Mesenteric fat pad (tissue), 1 donor: ENCODE results near the gene TBC1D2B. TPM values are rescaled to one million over a fixed set of nuclear protein-coding genes. Genes with fewer than 3 reads are reported as not detected.
"Not testable (repeated sequence)": the region's sequence is repeated elsewhere in the genome, so short reads cannot be mapped to it uniquely, and the experiment has no call there.

Source experiments
- DNase-seq: peaks from one replicate; pipeline ENCODE4 v3.0.0-alpha.2; 2020; ENCODE audit warnings: low spot score
- total RNA-seq: library from RNA; stranded (reverse); fragmentation: NEBNext Ultra II Directional; extraction: Animal tissue kit (Norgen Biotek cat#: 25700); gene quantifications from one replicate; pipeline ENCODE4 v1.2.1, GENCODE V29; 2021
- donor health status: DM: yes; HTN: yes; CAD: no.

Gene TBC1D2B
- total RNA-seq, 1 donor from 2014 or later: 82.0 TPM

DNA sequence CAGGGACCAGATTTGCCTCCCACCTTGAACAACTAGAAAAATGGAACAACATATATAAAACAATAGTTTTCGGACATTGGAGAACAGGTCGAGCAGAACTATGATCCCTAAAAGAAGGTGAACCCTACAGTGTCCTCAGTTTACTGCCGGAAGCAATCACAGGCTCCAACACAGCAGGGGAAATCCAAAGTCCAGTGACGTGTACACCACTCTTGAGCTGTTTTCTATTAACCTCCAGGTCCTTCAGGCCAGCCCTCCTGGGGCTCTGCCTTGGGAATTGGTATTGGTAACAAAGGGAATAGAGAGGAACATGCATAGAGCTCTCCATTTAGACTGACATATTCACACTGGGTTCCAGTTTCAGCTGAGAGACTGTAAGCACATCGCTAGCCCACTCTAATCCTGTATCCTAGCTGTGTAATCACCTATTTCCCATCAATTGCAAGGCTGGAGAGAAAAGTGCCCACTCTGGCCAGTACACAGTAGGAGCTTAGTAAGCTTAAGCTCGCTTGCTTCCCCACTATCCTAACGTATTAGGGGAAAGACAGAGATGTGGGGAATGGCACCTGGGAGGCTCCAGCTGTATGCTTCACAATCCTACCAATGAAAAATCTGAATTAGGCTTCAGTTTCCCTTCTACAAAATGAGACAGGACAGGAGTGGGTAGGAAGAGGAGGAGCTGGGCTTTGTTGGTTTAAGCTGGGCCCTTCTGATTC lies 118.6 kb downstream of the TBC1D2B start:
- DNase-seq: not testable (repeated sequence)

DNA sequence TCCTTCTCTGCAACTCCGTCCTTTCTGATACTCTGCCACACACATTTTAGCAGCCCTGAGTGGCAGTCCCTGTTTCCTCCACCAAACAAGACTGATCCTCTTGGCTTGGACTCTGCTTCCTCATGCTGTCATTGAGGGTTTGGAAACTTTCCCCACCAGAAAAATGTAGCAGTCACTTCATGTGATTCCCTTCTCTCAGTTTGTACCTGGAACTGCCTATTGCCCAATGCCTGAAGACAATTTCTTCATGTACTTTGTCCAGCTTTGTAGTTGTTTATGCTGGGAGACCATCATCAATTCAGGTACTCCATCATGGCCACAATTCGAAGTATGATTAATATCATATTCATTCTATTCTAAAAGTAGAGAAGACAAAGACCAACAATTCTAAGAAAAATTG lies 119.5 kb downstream of the TBC1D2B start:
- not testable (repeated sequence) for DNase-seq

DNA sequence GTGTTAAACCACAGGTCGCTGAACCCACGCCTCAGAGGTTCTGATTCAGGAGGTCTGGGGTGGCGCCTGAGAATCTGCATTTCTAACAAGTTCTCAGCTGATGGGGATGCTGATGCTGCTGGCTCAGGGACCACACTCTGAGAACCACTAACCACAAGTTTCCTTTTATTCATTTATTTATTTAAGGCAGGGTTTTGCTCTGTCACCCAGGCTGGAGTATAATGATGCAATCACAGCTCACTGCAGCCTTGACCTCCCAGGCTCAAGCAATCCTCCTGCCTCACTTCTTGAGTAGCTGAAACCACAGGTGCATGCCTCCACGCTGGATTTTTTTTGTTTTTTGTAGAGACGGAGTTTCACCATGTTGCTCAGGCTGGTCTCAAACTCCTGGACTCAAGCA lies 123.6 kb downstream of the TBC1D2B start:
- not testable (repeated sequence) for DNase-seq

DNA sequence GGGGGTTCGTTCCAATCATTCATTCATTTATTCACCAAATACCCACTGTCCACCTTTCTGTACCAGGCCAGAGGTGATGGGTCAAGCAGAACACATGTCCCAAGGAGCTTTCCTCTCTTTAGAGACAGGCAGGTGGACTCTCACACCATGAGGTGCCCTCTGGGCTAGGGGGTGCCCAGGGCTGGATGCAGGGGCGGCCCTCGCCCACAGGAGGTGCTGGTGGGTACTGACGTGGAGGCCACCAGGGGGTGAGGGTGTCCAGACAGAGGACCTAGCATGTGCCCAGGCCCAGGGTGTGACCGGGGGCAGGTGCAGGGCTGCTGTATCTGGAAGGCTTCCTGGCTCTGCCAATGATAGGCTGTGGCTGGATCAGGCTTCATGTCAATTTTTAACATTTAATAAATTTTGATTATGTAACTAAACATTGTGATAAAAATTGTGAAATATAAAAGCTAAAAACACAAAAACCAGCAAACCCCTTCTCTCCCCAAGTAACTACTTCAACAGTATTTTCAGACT lies 124.5 kb downstream of the TBC1D2B start:
- DNase-seq: not testable (repeated sequence)

DNA sequence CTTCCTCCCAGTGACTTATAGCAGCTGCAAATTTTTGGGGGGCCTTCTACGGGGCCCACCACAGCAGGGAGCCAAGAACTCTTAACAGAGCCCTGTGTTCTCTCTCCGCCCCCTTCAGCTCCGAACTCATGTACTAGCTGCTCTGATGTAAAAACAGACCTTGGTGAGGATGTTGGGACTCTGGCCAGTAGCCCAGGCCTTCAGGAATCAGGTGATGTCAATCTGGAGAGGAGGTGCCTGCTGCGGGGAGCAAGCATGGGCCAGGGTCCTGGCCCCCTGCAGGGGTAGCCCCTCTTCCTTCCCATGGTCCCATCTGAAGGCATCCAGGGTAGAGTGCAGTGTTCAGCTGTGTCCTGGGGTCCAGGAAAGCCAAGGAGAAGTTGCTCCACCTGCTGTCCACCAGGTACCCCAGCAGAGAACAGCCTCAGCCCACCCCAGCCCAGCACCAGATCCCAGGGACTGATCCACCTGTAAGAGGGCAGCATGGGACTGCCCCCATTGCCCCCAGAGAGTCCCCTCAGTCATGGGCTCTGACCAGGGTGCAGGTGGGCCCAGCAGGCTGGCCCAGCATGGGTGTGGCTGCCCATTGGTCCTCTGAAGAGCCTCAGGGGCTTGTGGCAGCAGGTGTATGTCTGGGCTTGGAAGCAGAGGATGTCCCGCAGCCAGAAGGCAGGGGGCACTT lies 126.3 kb downstream of the TBC1D2B start:
- not testable (repeated sequence) for DNase-seq

DNA sequence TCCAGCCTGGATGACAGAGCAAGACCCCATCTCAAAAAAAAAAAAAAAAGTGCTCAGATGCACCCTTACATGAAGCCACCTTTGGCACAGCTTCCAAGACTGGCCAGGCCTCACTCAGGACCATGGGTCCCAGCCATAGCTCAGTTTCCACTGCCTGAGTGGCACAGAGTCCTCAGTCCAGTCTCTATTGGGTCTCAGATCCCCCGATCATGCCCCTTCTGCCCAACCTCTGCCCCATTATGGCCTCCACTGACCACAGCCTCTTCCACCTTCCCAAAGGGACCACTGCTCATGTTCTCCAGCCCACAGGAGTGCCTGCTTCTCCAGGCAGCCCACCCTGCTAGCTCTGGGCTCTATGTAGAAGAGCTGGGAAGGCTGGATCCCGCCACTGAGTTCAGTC lies 127.0 kb downstream of the TBC1D2B start:
- DNase-seq: not testable (repeated sequence)

DNA sequence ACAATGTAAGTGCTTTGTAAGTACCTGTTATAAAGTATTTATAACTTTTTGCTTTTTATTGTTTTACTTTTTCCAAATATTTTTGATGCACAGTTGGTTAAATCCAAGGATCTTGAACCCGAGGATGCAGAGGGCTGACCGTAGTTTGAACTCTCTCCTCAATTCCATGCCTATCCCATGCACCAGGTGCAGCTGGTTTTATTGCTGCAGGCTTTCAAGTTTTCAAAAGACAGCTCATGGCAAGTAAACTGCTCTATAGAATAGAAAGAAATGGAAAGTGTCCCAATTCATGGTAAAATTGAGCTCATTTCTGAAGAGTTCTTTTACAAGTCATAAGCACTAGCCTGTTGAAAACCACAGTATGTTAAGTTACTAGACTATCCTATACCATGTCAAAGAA lies 131.9 kb downstream of the TBC1D2B start:
- DNase-seq: no peak

Other genes starting within 250 kb of the TBC1D2B start
- not detected for gene SH2D7, start 14.8 kb upstream of the TBC1D2B start, total RNA-seq
- gene CIB2, start 53.7 kb upstream of the TBC1D2B start, total RNA-seq: 5.5 TPM
- 105 TPM for gene IDH3A, start 71.7 kb upstream of the TBC1D2B start, total RNA-seq
- not detected for gene ACSBG1, start 156.9 kb upstream of the TBC1D2B start, total RNA-seq
- 21.4 TPM for gene DNAJA4, start 186.9 kb upstream of the TBC1D2B start, total RNA-seq
- 50.9 TPM for gene SKIC8, start 221.9 kb upstream of the TBC1D2B start, total RNA-seq